Umbilical cord (tissue), 2 donors: ENCODE results near the gene IGSF6. TPM values are rescaled to one million over a fixed set of nuclear protein-coding genes. Genes with fewer than 3 reads are reported as not detected.
A peak's percentile ranks its signal among the peaks of the same experiment; 100 is the strongest.
"Not testable (repeated sequence)": the region's sequence is repeated elsewhere in the genome, so short reads cannot be mapped to it uniquely, and the experiment has no call there.

Experiments
- DNase-seq: peaks from one replicate; pipeline ENCODE4 v3.0.0-alpha.2; 2015; ENCODE audit warnings: low spot score
- total RNA-seq: library from RNA; depleted of rRNA; stranded (reverse); fragments of >200 nt; gene quantifications from one replicate; pipeline ENCODE4 v1.2.3, GENCODE V29; 2014; ENCODE audit warnings: low replicate concordance; ENCODE audit not compliant: insufficient read depth

The IGSF6 gene
- total RNA-seq, 1 donor from 2014 or later = 13.2 TPM

- not testable (repeated sequence) for DNase-seq
Measured at GRCh38 chr16:21629616-21630539, 22.5 kb downstream of the IGSF6 start.

- no peak for DNase-seq
Measured at GRCh38 chr16:21628772-21629171, 23.6 kb downstream of the IGSF6 start.

GRCh38 chr16:21628121-21628726, 24.2 kb downstream of the IGSF6 start:
- no peak for DNase-seq

GRCh38 chr16:21626659-21627277, 25.6 kb downstream of the IGSF6 start:
- DNase-seq = peak; percentile 78

GRCh38 chr16:21625026-21625425, 27.4 kb downstream of the IGSF6 start:
- DNase-seq = no peak

GRCh38 chr16:21622545-21622944, 29.9 kb downstream of the IGSF6 start:
- no peak for DNase-seq

- DNase-seq = no peak
Measured at GRCh38 chr16:21620592-21620991, 31.8 kb downstream of the IGSF6 start.

GRCh38 chr16:21619765-21620425, 32.5 kb downstream of the IGSF6 start:
- peak; percentile 69 for DNase-seq

GRCh38 chr16:21618281-21618680, 34.1 kb downstream of the IGSF6 start:
- DNase-seq = no peak

GRCh38 chr16:21617607-21618006, 34.8 kb downstream of the IGSF6 start:
- DNase-seq = no peak

- DNase-seq = no peak
Measured at GRCh38 chr16:21614896-21615295, 37.5 kb downstream of the IGSF6 start.

GRCh38 chr16:21613781-21614180, 38.6 kb downstream of the IGSF6 start:
- no peak for DNase-seq

GRCh38 chr16:21613361-21613760, 39.0 kb downstream of the IGSF6 start:
- no peak for DNase-seq

- DNase-seq = peak; percentile 47
Measured at GRCh38 chr16:21611556-21612384, 40.6 kb downstream of the IGSF6 start.

- peak; percentile 3 for DNase-seq
Measured at GRCh38 chr16:21611198-21611555, 41.2 kb downstream of the IGSF6 start.

GRCh38 chr16:21610766-21611165, 41.6 kb downstream of the IGSF6 start:
- DNase-seq = no peak

GRCh38 chr16:21610006-21610544, 42.3 kb downstream of the IGSF6 start:
- DNase-seq = no peak

GRCh38 chr16:21608639-21609328, 43.6 kb downstream of the IGSF6 start:
- DNase-seq = no peak

- DNase-seq = not testable (repeated sequence)
Measured at GRCh38 chr16:21605848-21606247, 46.6 kb downstream of the IGSF6 start.

- DNase-seq = peak; percentile 89
Measured at GRCh38 chr16:21603928-21604327, 48.5 kb downstream of the IGSF6 start.
